Measurements from ENCODE around the gene GPATCH2L. TPM values are rescaled to one million over a fixed set of nuclear protein-coding genes. Genes with fewer than 3 reads are reported as not detected.
A peak's percentile ranks its signal among the peaks of the same experiment; 100 is the strongest.

The GPATCH2L gene
- total and polyA plus RNA-seq, 2 donors (not counting 1 experiment from before 2014, with no cell fraction given): 17.4 to 82.7 TPM

DNA sequence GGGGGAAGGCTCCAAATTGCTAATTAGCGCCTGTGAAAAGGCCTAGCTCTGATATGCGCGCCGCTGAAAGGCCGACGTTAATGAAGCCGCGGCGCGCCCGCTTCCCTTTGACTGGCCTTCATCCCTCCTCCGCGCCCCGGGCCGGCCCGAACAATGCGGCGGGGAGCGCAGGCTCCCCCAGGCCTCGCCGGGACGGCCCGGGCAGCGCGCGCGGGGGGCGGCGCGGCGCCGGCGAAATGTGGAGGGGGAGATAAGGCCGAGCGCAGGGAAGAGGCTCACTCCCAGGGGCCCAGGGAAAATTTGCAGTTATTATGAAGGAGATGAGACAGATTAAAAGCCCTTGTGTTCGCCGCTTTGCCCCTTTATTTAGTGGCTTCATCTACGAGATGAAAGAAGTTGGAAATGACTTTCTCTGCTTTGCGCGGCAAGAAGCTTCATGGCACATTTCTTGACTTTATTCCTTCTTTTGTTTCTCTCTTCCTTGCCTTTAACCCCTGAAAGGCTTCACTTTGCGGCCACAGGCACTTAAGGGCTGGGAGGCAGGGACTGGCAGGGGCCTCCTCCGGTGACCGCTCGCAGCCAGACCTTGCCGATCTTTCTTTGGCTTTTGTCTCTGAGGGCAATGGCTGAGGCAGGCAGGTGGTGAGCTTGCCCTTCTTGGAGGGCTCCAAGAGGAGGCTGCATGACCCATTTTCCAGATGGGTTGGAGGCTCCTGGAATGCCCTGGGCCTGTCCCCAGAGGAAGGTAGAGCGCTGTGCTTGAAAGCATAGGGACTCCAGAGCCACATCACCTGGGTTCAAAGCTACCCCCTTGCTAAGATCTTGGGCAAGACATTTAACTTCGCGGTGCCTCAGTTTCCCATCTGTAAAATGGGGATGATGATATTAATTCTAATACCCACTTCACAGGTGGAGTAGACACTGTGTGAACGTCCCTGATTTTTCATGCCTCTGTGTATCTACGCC, 12.7 kb upstream of the GPATCH2L start:
- Histone ChIP-seq H4K20me1 (ENCODE audit: control insufficient read depth, insufficient read depth, low read length, poor library complexity, severe bottlenecking) (no peaks in the 10 kb centered on the region), H3K36me3 (replicated peaks in 1 of 2; ENCODE audit: control extremely low read depth in 1 of 2, control insufficient read depth in 1 of 2, extremely low read depth in 1 of 2, insufficient read depth in 2 of 2, low read length in 1 of 2) (no peaks in the 10 kb centered on the region), H2AFZ (ENCODE audit: insufficient read depth, low read depth, low read length, poor library complexity, severe bottlenecking) (peak overlapping the region; percentile 2), H3K27me3 (replicated peaks in 1 of 4; ENCODE audit: control extremely low read depth in 1 of 4, control insufficient read depth in 3 of 4, insufficient read depth in 4 of 4, low read length in 3 of 4) (peaks cover 0 to 59% (median 37%) of the 10 kb centered on the region in 4 experiments), H3K4me1 (ENCODE audit: control insufficient read depth in 2 of 2, insufficient read depth in 2 of 2, low read length in 2 of 2) (peaks cover 0 to 5% of the 10 kb centered on the region in 2 donors), H3K79me2 (ENCODE audit: control insufficient read depth, insufficient read depth, low read length) (no peaks in the 10 kb centered on the region), H3K4me2 (replicated peaks; ENCODE audit: low read depth, low read length, poor library complexity, severe bottlenecking) (peak overlapping the region; percentile 34), H3K9me3 (ENCODE audit: control extremely low read depth in 1 of 3, control insufficient read depth in 2 of 3, insufficient read depth in 1 of 3, low read length in 2 of 3) (peaks cover 0 to 15% (median 10%) of the 10 kb centered on the region in 3 donors), H3K4me3 (ENCODE audit: control extremely low read depth in 1 of 5, extremely low read depth in 1 of 5, insufficient read depth in 1 of 5, low read depth in 2 of 5, low read length in 4 of 5) (no peak overlapping the region), H3K27ac (ENCODE audit: low read length in 2 of 2) (no peak overlapping the region), H3K9ac (ENCODE audit: low read length) (no peak overlapping the region)
- ATAC-seq (ENCODE audit: low read depth) (no peak), DNase-seq (no peak)
- Mint-ChIP-seq H3K9me3 (ENCODE audit: insufficient read depth) (peaks cover 5% of the 10 kb centered on the region), H3K4me3 (no peak overlapping the region), H3K27ac (no peak overlapping the region), H3K4me1 (peaks cover 10% of the 10 kb centered on the region), H3K27me3 (peaks cover 66% of the 10 kb centered on the region)
- CTCF ChIA-PET: no interaction called here
- WGBS (ENCODE audit: insufficient coverage): 9% methylated on average over 44 of the region's 50 CpGs
- POLR2A ChIA-PET: no interaction called here
- intact Hi-C loops (cut with micrococcal nuclease): no loop called here
- no peak for TF ChIP-seq EZH2 (IDR thresholded peaks at IDR 0.05; ENCODE audit: borderline replicate concordance, insufficient read depth, low read depth, low read length, poor library complexity, severe bottlenecking)
- TF ChIP-seq, protein P1, sequence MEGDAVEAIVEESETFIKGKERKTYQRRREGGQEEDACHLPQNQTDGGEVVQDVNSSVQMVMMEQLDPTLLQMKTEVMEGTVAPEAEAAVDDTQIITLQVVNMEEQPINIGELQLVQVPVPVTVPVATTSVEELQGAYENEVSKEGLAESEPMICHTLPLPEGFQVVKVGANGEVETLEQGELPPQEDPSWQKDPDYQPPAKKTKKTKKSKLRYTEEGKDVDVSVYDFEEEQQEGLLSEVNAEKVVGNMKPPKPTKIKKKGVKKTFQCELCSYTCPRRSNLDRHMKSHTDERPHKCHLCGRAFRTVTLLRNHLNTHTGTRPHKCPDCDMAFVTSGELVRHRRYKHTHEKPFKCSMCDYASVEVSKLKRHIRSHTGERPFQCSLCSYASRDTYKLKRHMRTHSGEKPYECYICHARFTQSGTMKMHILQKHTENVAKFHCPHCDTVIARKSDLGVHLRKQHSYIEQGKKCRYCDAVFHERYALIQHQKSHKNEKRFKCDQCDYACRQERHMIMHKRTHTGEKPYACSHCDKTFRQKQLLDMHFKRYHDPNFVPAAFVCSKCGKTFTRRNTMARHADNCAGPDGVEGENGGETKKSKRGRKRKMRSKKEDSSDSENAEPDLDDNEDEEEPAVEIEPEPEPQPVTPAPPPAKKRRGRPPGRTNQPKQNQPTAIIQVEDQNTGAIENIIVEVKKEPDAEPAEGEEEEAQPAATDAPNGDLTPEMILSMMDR (IDR thresholded peaks at IDR 0.05): no peak

DNA sequence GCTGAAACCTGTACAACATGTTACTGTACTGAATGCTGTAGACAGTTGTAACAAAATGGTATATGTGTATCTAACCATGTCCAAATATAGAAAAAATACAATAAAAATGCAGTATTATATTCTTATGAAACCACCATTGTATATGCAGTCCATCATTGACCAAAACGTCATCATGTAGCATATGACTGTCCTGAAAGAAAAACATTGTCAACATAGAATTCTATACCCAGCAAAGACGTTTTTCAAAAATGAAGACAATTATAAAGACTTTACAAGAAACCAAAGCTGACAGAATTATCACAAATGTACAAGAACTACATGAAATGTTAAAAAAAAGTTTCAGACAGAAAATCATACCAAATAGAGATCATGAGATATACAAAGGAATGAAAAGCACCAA, 8.1 kb upstream of the GPATCH2L start:
- WGBS (ENCODE audit: insufficient coverage): no CpG with 5 or more reads among the region's 2 CpGs
- POLR2A ChIA-PET: no interaction called here
- intact Hi-C loops (cut with micrococcal nuclease): no loop called here

More for the DNA sequence above, 8.1 kb upstream of the GPATCH2L start:
- H3K79me2 ChIP-seq (ENCODE audit: control insufficient read depth, insufficient read depth, low read length): no peaks in the 10 kb centered on the region
- ATAC-seq (ENCODE audit: low read depth): no peak
- peaks cover 5% of the 10 kb centered on the region for H3K4me1 Mint-ChIP-seq
- H3K4me1 ChIP-seq (ENCODE audit: control insufficient read depth in 2 of 2, insufficient read depth in 2 of 2, low read length in 2 of 2): peaks cover 0 to under 1% of the 10 kb centered on the region in 2 donors
- TF ChIP-seq, protein P1 (IDR thresholded peaks at IDR 0.05): no peak
- TF ChIP-seq EZH2 (IDR thresholded peaks at IDR 0.05; ENCODE audit: borderline replicate concordance, insufficient read depth, low read depth, low read length, poor library complexity, severe bottlenecking): no peak
- peaks cover 37% of the 10 kb centered on the region for H3K27me3 Mint-ChIP-seq
- no peak overlapping the region for H3K9ac ChIP-seq (ENCODE audit: low read length)
- H3K27me3 ChIP-seq (replicated peaks in 1 of 4; ENCODE audit: control extremely low read depth in 1 of 4, control insufficient read depth in 3 of 4, insufficient read depth in 4 of 4, low read length in 3 of 4): peaks cover 0 to 32% (median 18%) of the 10 kb centered on the region in 4 experiments
- peaks cover 13% of the 10 kb centered on the region for H3K9me3 Mint-ChIP-seq (ENCODE audit: insufficient read depth)
- H3K27ac ChIP-seq (ENCODE audit: low read length in 2 of 2): no peak overlapping the region
- peaks cover 0 to 27% (median 20%) of the 10 kb centered on the region in 3 donors for H3K9me3 ChIP-seq (ENCODE audit: control extremely low read depth in 1 of 3, control insufficient read depth in 2 of 3, insufficient read depth in 1 of 3, low read length in 2 of 3)
- H3K4me2 ChIP-seq (replicated peaks; ENCODE audit: low read depth, low read length, poor library complexity, severe bottlenecking): no peak overlapping the region
- H4K20me1 ChIP-seq (ENCODE audit: control insufficient read depth, insufficient read depth, low read length, poor library complexity, severe bottlenecking): no peaks in the 10 kb centered on the region
- CTCF ChIA-PET: no interaction called here
- DNase-seq: no peak
- H2AFZ ChIP-seq (ENCODE audit: insufficient read depth, low read depth, low read length, poor library complexity, severe bottlenecking): no peak overlapping the region
- no peak overlapping the region for H3K4me3 Mint-ChIP-seq
- H3K4me3 ChIP-seq (ENCODE audit: control extremely low read depth in 1 of 5, extremely low read depth in 1 of 5, insufficient read depth in 1 of 5, low read depth in 2 of 5, low read length in 4 of 5): no peak overlapping the region
- H3K27ac Mint-ChIP-seq: no peak overlapping the region
- H3K36me3 ChIP-seq (replicated peaks in 1 of 2; ENCODE audit: control extremely low read depth in 1 of 2, control insufficient read depth in 1 of 2, extremely low read depth in 1 of 2, insufficient read depth in 2 of 2, low read length in 1 of 2): no peaks in the 10 kb centered on the region

All from B cell (primary cell).